NCI-H128 (cell line): ENCODE data around the gene MED12L.
"Not testable (repeated sequence)": the region's sequence is repeated elsewhere in the genome, so short reads cannot be mapped to it uniquely, and the experiment has no call there.

Experiments
- DNase-seq: peaks from one replicate; lab custom pipeline; 2025; ENCODE audit not compliant: unreplicated experiment; lab: John Stamatoyannopoulos, UW

MED12L gene

GRCh38 chr3:151085227-151085888, at the start of gene MED12L:
Gene MED12L (plus strand): TSS chr3:151085664. CDS start chr3:151086927, 1,263 bp downstream.
- DNase-seq = peak; percentile 65

GRCh38 chr3:151037746-151038477, 47.6 kb upstream of the MED12L start:
- no peak for DNase-seq

- DNase-seq = no peak
Measured at GRCh38 chr3:151044706-151045105, 40.8 kb upstream of the MED12L start.

- DNase-seq = no peak
Measured at GRCh38 chr3:151047636-151048035, 37.8 kb upstream of the MED12L start.

- no peak for DNase-seq
Measured at GRCh38 chr3:151051533-151051932, 33.9 kb upstream of the MED12L start.

- no peak for DNase-seq
Measured at GRCh38 chr3:151052346-151052745, 33.1 kb upstream of the MED12L start.

- no peak for DNase-seq
Measured at GRCh38 chr3:151052756-151053155, 32.7 kb upstream of the MED12L start.

- no peak for DNase-seq
Measured at GRCh38 chr3:151058740-151059139, 26.7 kb upstream of the MED12L start.

GRCh38 chr3:151062611-151063010, 22.9 kb upstream of the MED12L start:
- no peak for DNase-seq

- DNase-seq = no peak
Measured at GRCh38 chr3:151067158-151067557, 18.3 kb upstream of the MED12L start.

GRCh38 chr3:151072842-151073241, 12.6 kb upstream of the MED12L start:
- DNase-seq = not testable (repeated sequence)

- DNase-seq = no peak
Measured at GRCh38 chr3:151074256-151074655, 11.2 kb upstream of the MED12L start.

- no peak for DNase-seq
Measured at GRCh38 chr3:151075869-151076562, 9.4 kb upstream of the MED12L start.

- DNase-seq = no peak
Measured at GRCh38 chr3:151076626-151077025, 8.8 kb upstream of the MED12L start.

- DNase-seq = not testable (repeated sequence)
Measured at GRCh38 chr3:151081082-151081481, 4.4 kb upstream of the MED12L start.

- DNase-seq = no peak
Measured at GRCh38 chr3:151082880-151083838, 2.3 kb upstream of the MED12L start.

- no peak for DNase-seq
Measured at GRCh38 chr3:151084893-151085226, 604 bp upstream of the MED12L start.

GRCh38 chr3:151085889-151086483, 522 bp downstream of the MED12L start:
- DNase-seq = no peak

- DNase-seq = peak; percentile 60
Measured at GRCh38 chr3:151086484-151087456, 1.3 kb downstream of the MED12L start.
